Measurements from ENCODE around the gene SH3TC2. TPM values are rescaled to one million over a fixed set of nuclear protein-coding genes. Genes with fewer than 3 reads are reported as not detected.
A peak's percentile ranks its signal among the peaks of the same experiment; 100 is the strongest.

The SH3TC2 gene
- total RNA-seq, 1 experiment from 2014 or later = 38.8 TPM

DNA sequence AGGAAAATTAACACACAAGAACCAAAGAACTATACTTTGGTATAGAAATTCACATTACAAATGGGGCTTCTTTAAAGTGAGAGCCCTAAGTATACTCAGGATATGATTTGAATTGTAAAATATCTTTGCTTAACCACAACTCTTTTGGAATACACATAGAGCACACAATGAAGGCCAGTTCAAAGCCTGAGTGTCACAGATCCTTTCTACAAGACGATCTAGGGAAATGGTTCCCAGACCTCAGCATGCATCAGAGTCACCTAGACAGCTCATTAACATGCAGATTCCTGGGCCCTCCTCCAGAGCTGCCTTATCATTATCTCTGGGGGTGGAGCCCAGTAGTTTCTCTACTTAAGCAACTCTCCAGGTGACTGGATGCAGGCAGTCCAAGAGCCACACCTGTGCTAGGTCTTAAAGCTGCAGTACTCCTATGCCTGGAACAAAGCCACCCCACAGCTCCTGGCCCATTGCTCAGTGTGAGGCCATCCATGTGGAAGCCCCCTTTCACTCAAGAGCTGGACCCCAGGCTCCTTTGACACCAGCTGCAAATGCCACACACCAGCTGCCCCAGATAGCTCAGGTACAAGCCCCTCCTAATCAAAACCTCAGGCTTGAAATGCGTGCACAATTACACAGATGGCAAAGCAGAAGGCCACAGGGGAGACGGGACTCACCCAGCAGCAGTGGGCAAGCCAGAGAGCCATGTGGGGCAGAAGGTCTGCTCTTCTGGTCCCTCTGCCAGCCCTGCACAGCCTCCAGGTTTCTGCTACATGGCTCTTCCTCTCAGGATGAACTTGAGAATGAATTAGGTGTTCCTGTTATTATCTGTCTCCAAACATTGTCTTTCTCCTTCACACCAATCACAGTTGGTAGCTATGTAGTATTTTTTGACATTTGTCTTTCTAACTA is 106.1 kb downstream of the SH3TC2 start:
- Histone ChIP-seq H2AFZ (no peak overlapping the region), H3F3A (ENCODE audit: insufficient read depth, low read depth) (peaks cover 4% of the 10 kb centered on the region; the same call in 1 of the 2 replicates), H3K4me3 (no peak overlapping the region), H4K20me1 (ENCODE audit: insufficient read depth) (no peaks in the 10 kb centered on the region), H3K4me1 (replicated peaks; ENCODE audit: insufficient read depth) (peaks cover 26% of the 10 kb centered on the region), H3K9me3 (ENCODE audit: insufficient read depth, low read depth) (no peaks in the 10 kb centered on the region), H3K27ac (no peak overlapping the region), H3K27me3 (ENCODE audit: insufficient read depth, low read depth) (no peaks in the 10 kb centered on the region), H3K4me2 (no peak overlapping the region), H3K36me3 (ENCODE audit: low read depth) (no peaks in the 10 kb centered on the region), H3K9me2 (ENCODE audit: insufficient read depth) (no peaks in the 10 kb centered on the region), H3K79me2 (ENCODE audit: low read depth) (no peaks in the 10 kb centered on the region)
- ChIA-PET CTCF (interaction anchor here (0.5 to 2.3 kb wide), 11 partner anchors 10 to 226 kb away, joined by 3 to 23 read pairs (median 5); partner anchors contain the start of gene ADRB2), POLR2A (ENCODE audit: unreplicated experiment) (interaction anchor here (0.6 to 0.7 kb wide), 2 partner anchors 43 to 49 kb away, joined by 3 to 6 read pairs; no protein-coding TSS in a partner anchor)
- BruUV-seq (replicated peaks) = no TSS peak
- TF ChIP-seq, protein P1, sequence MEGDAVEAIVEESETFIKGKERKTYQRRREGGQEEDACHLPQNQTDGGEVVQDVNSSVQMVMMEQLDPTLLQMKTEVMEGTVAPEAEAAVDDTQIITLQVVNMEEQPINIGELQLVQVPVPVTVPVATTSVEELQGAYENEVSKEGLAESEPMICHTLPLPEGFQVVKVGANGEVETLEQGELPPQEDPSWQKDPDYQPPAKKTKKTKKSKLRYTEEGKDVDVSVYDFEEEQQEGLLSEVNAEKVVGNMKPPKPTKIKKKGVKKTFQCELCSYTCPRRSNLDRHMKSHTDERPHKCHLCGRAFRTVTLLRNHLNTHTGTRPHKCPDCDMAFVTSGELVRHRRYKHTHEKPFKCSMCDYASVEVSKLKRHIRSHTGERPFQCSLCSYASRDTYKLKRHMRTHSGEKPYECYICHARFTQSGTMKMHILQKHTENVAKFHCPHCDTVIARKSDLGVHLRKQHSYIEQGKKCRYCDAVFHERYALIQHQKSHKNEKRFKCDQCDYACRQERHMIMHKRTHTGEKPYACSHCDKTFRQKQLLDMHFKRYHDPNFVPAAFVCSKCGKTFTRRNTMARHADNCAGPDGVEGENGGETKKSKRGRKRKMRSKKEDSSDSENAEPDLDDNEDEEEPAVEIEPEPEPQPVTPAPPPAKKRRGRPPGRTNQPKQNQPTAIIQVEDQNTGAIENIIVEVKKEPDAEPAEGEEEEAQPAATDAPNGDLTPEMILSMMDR (conservative IDR thresholded peaks at IDR 0.05) = no peak
- no peak for TF ChIP-seq EZH2 (IDR thresholded peaks at IDR 0.05; ENCODE audit: low read depth)
- intact Hi-C loops (cut with micrococcal nuclease; ENCODE audit: unreplicated experiment) = loop anchor here (1.0 to 2.0 kb wide), 5 partner anchors 42 to 216 kb away; no protein-coding TSS in a partner anchor
- peak; percentile 28 to 53 for DNase-seq

Small RNA genes lying within 50 kb of the gene (microRNA-seq; reads per million reads assigned to microRNA genes)
- gene MIR584 (ENCODE audit: borderline number of aligned reads, borderline replicate concordance) = 481 reads per million, percentile 68 among the genes with 10 or more reads in this experiment

Other genes with a start within 250 kb of the SH3TC2 start
- 2.8 and 3.1 TPM in 2 replicates for gene ADRB2, start 236.5 kb downstream of the SH3TC2 start, total RNA-seq (2021)
- gene ABLIM3, start 78.4 kb upstream of the SH3TC2 start, total RNA-seq (2021) = 101 and 111 TPM in 2 replicates
- 9.6 and 13.2 TPM in 2 replicates for gene AFAP1L1, start 208.8 kb upstream of the SH3TC2 start, total RNA-seq (2021)

Measured in PC-9 (cell line).